8988T (cell line): ENCODE results near the gene PTBP1.
"Not testable (repeated sequence)": the region's sequence is repeated elsewhere in the genome, so short reads cannot be mapped to it uniquely, and the experiment has no call there.

Experiments
- DNase-seq: peaks from one replicate; pipeline ENCODE4 v3.0.0; 2011

The PTBP1 gene

GRCh38 chr19:831407-832369, 34.4 kb downstream of the PTBP1 start:
- DNase-seq: no peak

GRCh38 chr19:834216-834615, 37.0 kb downstream of the PTBP1 start:
- no peak for DNase-seq

- DNase-seq: no peak
Measured at GRCh38 chr19:835210-835810, 38.1 kb downstream of the PTBP1 start.

- no peak for DNase-seq
Measured at GRCh38 chr19:840519-841206, 43.4 kb downstream of the PTBP1 start, which contains the start of gene PRTN3. PRTN3 (plus strand) TSS chr19:840999; CDS start chr19:841009, 10 bp downstream.

- not testable (repeated sequence) for DNase-seq
Measured at GRCh38 chr19:842802-843179, 45.5 kb downstream of the PTBP1 start.

GRCh38 chr19:843180-843835, 46.1 kb downstream of the PTBP1 start:
- no peak for DNase-seq

GRCh38 chr19:843836-844545, 46.7 kb downstream of the PTBP1 start:
- DNase-seq: no peak

GRCh38 chr19:844546-844971, 47.3 kb downstream of the PTBP1 start:
- no peak for DNase-seq

- no peak for DNase-seq
Measured at GRCh38 chr19:845707-846521, 48.7 kb downstream of the PTBP1 start.

GRCh38 chr19:848386-848921, 51.2 kb downstream of the PTBP1 start:
- DNase-seq: no peak

GRCh38 chr19:849195-849594, 51.9 kb downstream of the PTBP1 start:
- DNase-seq: not testable (repeated sequence)

GRCh38 chr19:850221-850978, 53.1 kb downstream of the PTBP1 start:
- DNase-seq: peak; percentile 88

- DNase-seq: no peak
Measured at GRCh38 chr19:850979-851335, 53.7 kb downstream of the PTBP1 start.

GRCh38 chr19:852136-853013, 55.1 kb downstream of the PTBP1 start, which contains the start of gene ELANE:
ELANE (plus strand) TSS chr19:852303; CDS start chr19:852329, 26 bp downstream.
- no peak for DNase-seq

- no peak for DNase-seq
Measured at GRCh38 chr19:853014-853585, 55.8 kb downstream of the PTBP1 start.

- DNase-seq: not testable (repeated sequence)
Measured at GRCh38 chr19:853614-854220, 56.5 kb downstream of the PTBP1 start.

- no peak for DNase-seq
Measured at GRCh38 chr19:854549-854948, 57.3 kb downstream of the PTBP1 start.

- DNase-seq: no peak
Measured at GRCh38 chr19:855142-855541, 57.9 kb downstream of the PTBP1 start.
